ENCODE measurements around the gene BEST3.

BEST3 gene

DNA sequence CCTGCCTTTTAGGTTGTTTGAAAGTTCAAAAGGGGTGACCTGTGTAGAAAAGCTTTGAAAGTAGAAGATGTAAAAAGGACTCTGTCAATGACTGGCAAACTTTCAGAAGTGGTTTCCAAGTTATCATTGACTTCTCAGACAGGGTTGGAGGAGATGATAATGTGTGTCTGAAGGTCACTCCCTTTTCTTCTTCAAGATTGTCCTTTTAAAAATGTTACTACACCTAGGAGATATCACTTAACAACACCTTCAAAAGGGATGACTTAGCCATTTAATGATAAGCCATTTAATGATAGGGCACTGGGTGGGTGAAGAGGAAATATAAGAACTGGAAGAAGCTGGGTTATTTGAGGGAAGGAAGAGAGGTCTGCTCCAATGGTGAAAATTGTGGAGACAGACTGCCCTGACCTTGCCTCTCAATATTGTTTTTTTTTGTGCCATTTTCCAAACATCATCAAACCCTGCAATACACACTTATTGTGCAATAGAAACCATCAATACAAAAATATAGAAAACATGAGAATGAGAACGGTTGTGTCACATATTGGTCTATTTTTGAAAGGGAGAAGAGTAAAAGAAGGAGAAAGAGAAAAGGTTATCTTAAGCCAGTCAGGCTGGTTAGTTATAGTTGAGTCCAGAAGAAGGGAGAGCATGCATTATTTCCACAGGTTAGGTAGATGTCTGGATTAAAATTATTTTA, 38.8 kb downstream of the BEST3 start:
- no peak overlapping the region for H3K27ac ChIP-seq
- no peak for TF ChIP-seq CTCF (IDR thresholded peaks at IDR 0.05)

DNA sequence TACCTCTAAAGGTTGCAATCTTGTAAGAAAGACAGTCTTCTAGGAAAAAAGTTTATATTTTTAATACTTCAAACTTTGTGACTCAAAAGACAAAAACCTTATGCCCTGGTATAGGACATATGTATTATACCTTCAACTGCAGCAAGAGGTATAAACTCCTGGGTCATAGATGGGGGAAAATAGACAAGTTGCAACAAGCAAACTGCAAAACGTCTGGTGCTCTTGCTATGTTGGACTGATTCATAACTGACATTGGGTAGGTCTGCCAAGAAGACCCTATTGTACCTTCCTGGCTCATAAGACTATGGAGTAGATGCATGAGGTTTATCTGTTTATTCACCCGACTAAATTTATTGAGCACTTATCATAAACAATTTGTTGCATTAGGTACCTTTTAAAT, 40.9 kb downstream of the BEST3 start:
- no peak overlapping the region for H3K27ac ChIP-seq
- TF ChIP-seq CTCF (IDR thresholded peaks at IDR 0.05) (no peak), ZFX (IDR thresholded peaks at IDR 0.05; ENCODE audit: borderline replicate concordance) (no peak)

GRCh38 chr12:69657376-69658137, 41.5 kb downstream of the BEST3 start:
- no peak overlapping the region for H3K27ac ChIP-seq
- TF ChIP-seq CTCF (IDR thresholded peaks at IDR 0.05), result no peak
- TF ChIP-seq ZFX (IDR thresholded peaks at IDR 0.05; ENCODE audit: borderline replicate concordance), result no peak

GRCh38 chr12:69655616-69656340, 43.3 kb downstream of the BEST3 start:
- TF ChIP-seq CTCF (IDR thresholded peaks at IDR 0.05), result no peak
- no peak for TF ChIP-seq ZFX (IDR thresholded peaks at IDR 0.05; ENCODE audit: borderline replicate concordance)
- no peak overlapping the region for H3K27ac ChIP-seq

DNA sequence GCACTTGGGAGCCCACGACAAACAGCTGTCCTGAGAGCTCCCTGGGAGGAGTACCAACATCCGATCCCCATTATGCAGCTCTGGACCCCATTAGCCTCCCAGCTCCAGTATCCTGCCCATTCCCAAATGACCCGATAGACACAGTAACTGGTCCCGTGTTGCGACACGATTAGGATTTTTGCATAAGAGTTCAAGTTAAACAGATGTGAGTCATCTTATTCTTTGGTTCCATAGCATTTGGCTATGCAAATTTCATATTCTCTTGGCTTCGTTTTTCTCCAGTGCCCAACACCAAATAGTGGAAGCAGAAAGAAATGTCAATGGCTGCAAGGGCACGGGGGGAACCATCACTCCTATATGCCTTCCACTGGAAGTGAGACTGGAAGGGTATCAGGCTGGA, 45.4 kb downstream of the BEST3 start:
- TF ChIP-seq CTCF (IDR thresholded peaks at IDR 0.05), result no peak
- no peak for TF ChIP-seq ZFX (IDR thresholded peaks at IDR 0.05; ENCODE audit: borderline replicate concordance)
- H3K27ac ChIP-seq, result no peak overlapping the region

DNA sequence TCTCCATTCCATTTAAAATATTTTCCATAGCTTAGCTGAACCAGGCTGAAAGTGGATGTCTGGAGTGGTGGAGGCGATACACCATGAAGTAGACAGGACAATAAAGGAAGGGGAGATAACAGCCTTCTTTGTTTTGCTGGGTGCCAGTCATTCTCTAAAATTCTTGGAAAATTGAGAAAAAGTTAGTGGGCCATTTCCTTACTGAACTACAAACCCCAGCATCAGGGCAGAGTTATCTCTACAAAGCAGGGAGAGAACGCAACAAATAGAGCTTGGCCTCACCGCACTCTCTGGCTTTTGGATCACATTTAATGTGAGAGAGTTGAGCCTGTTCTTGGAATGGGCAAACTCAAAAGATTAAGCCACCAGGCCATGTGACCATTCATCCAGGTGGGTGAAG, 47.2 kb downstream of the BEST3 start:
- no peak for TF ChIP-seq CTCF (IDR thresholded peaks at IDR 0.05)
- TF ChIP-seq ZFX (IDR thresholded peaks at IDR 0.05; ENCODE audit: borderline replicate concordance), result no peak
- H3K27ac ChIP-seq, result no peak overlapping the region

GRCh38 chr12:69649529-69649928, 49.6 kb downstream of the BEST3 start:
- no peak for TF ChIP-seq ZFX (IDR thresholded peaks at IDR 0.05; ENCODE audit: borderline replicate concordance)
- 0 out of 2 replicates have a peak, but pooled peaks have one; percentile 5 for TF ChIP-seq CTCF (IDR thresholded peaks at IDR 0.05)
- no peak overlapping the region for H3K27ac ChIP-seq

Measured in 22Rv1 (cell line).